Measurements from ENCODE around the gene SLC5A5. TPM values are rescaled to one million over a fixed set of nuclear protein-coding genes. Genes with fewer than 3 reads are reported as not detected.

SLC5A5 gene
- total RNA-seq, 1 experiment from 2014 or later = 1.8 TPM

GRCh38 chr19:17837972-17838371 lies 33.8 kb upstream of the SLC5A5 start:
- H3K36me3 Mint-ChIP-seq (ENCODE audit: insufficient read depth in 1 of 3, low read depth in 3 of 3) = no peaks in the 10 kb centered on the region
- no peak overlapping the region for H3K14ac ChIP-seq (ENCODE audit: insufficient read depth, low read length)
- no peak overlapping the region for H2BK15ac ChIP-seq (ENCODE audit: low read depth, low read length)
- TF ChIP-seq, protein P1, sequence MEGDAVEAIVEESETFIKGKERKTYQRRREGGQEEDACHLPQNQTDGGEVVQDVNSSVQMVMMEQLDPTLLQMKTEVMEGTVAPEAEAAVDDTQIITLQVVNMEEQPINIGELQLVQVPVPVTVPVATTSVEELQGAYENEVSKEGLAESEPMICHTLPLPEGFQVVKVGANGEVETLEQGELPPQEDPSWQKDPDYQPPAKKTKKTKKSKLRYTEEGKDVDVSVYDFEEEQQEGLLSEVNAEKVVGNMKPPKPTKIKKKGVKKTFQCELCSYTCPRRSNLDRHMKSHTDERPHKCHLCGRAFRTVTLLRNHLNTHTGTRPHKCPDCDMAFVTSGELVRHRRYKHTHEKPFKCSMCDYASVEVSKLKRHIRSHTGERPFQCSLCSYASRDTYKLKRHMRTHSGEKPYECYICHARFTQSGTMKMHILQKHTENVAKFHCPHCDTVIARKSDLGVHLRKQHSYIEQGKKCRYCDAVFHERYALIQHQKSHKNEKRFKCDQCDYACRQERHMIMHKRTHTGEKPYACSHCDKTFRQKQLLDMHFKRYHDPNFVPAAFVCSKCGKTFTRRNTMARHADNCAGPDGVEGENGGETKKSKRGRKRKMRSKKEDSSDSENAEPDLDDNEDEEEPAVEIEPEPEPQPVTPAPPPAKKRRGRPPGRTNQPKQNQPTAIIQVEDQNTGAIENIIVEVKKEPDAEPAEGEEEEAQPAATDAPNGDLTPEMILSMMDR (conservative IDR thresholded peaks at IDR 0.05) = no peak
- H2BK5ac ChIP-seq (ENCODE audit: insufficient read length, low read length) = no peak overlapping the region
- H4K5ac ChIP-seq (ENCODE audit: insufficient read length, low read depth, low read length) = no peak overlapping the region
- no peaks in the 10 kb centered on the region; a peak in 1 of 5 replicates for H3K9me3 Mint-ChIP-seq
- no peak overlapping the region for H2AFZ ChIP-seq (ENCODE audit: low read length)
- no peak overlapping the region for H3K4me3 Mint-ChIP-seq
- H3K23me2 ChIP-seq (ENCODE audit: insufficient read length, low read depth, low read length, poor library complexity, severe bottlenecking) = peaks cover 9% of the 10 kb centered on the region
- no peak overlapping the region for H4K8ac ChIP-seq (replicated peaks; ENCODE audit: insufficient read length, low read depth, low read length)
- no peak overlapping the region for H3K9ac ChIP-seq (ENCODE audit: extremely low read depth, insufficient read length, low read length)
- H3K79me2 ChIP-seq (ENCODE audit: insufficient read depth, low read length) = no peaks in the 10 kb centered on the region
- no peak overlapping the region for H3K4ac ChIP-seq (ENCODE audit: low read depth, low read length)
- no peak overlapping the region for H3K4me2 ChIP-seq (ENCODE audit: insufficient read depth, insufficient read length, low read length)
- no peaks in the 10 kb centered on the region for H3K79me1 ChIP-seq (ENCODE audit: insufficient read depth, low read depth, low read length, poor library complexity, severe bottlenecking)
- H3K27me3 ChIP-seq (ENCODE audit: insufficient read depth, low read length) = no peaks in the 10 kb centered on the region
- H4K91ac ChIP-seq (ENCODE audit: insufficient read length, low read depth, low read length) = no peak overlapping the region
- no peak overlapping the region for H3K23ac ChIP-seq (ENCODE audit: insufficient read length, low read depth, low read length)
- H3K4me1 Mint-ChIP-seq = peaks cover 27 to 30% of the 10 kb centered on the region in 2 experiments
- H3K56ac ChIP-seq (ENCODE audit: insufficient read length, low read depth, low read length) = no peak overlapping the region
- H3T11ph ChIP-seq (ENCODE audit: low read length) = no peak overlapping the region
- no peak overlapping the region for H2BK120ac ChIP-seq (ENCODE audit: low read depth, low read length, poor library complexity, severe bottlenecking)
- H2BK20ac ChIP-seq (ENCODE audit: low read depth, low read length, poor library complexity, severe bottlenecking) = no peak overlapping the region
- no peaks in the 10 kb centered on the region for H4K20me1 ChIP-seq (ENCODE audit: control insufficient read depth, insufficient read depth, insufficient read length)
- H3K18ac ChIP-seq (ENCODE audit: insufficient read length, low read depth, low read length) = no peak overlapping the region
- DNase-seq = no peak
- H3K27ac ChIP-seq (ENCODE audit: insufficient read length, low read depth, low read length) = no peak overlapping the region
- H3K9me3 ChIP-seq (ENCODE audit: control insufficient read depth, low read depth, low read length) = no peaks in the 10 kb centered on the region
- no CpG with 5 or more reads among the region's 7 CpGs for WGBS (ENCODE audit: extremely low coverage, insufficient read length, low lambda C conversion rate)
- no peak overlapping the region for H2BK12ac ChIP-seq (ENCODE audit: insufficient read length, low read depth, low read length)
- H3K27me3 Mint-ChIP-seq (ENCODE audit: low read depth) = peaks cover 39% of the 10 kb centered on the region
- H3K27ac Mint-ChIP-seq = no peak overlapping the region; a peak in 1 of 7 replicates
- no peak overlapping the region for H2AK5ac ChIP-seq (ENCODE audit: insufficient read length, low read length)
- H3K4me1 ChIP-seq (ENCODE audit: insufficient read depth, low read length) = no peaks in the 10 kb centered on the region; the same call in 1 of the 2 replicates

Data from H9 (cell line).